OCI-LY1 (cell line): ENCODE measurements around the gene GPLD1.

Experiments used
- H2AFZ ChIP-seq: fragments of 200-600 bp; sonication (generic), shearing (Covaris generic); 2 replicates; pipeline ENCODE4 v1.6.0; 2014; ENCODE audit warnings: antibody characterized with exemption, mild to moderate bottlenecking, low read length
- H3F3A ChIP-seq: fragments of 200-600 bp; sonication (generic), shearing (Covaris generic); 2 replicates; pipeline ENCODE4 v1.6.0; 2014; ENCODE audit warnings: mild to moderate bottlenecking, antibody characterized with exemption, low read length, moderate library complexity; ENCODE audit not compliant: insufficient read depth
- H3K27ac ChIP-seq: fragments of 200-600 bp; sonication (generic); 2 replicates; pipeline ENCODE4 v1.5.1; 2014; ENCODE audit warnings: low read length, mixed run types, mild to moderate bottlenecking, low read depth; ENCODE audit not compliant: poor library complexity, severe bottlenecking
- H3K27me3 ChIP-seq: fragments of 200-600 bp; sonication (generic); 2 replicates; pipeline ENCODE4 v1.6.0; 2014; ENCODE audit warnings: antibody characterized with exemption, mild to moderate bottlenecking, low read length, moderate library complexity; ENCODE audit not compliant: insufficient read depth
- H3K36me3 ChIP-seq: fragments of 200-600 bp; sonication (generic); 2 replicates; pipeline ENCODE4 v1.6.1; 2014; ENCODE audit warnings: mild to moderate bottlenecking, antibody characterized with exemption, low read length, moderate library complexity, mixed read lengths; ENCODE audit not compliant: insufficient read depth
- H3K4me1 ChIP-seq: fragments of 200-600 bp; sonication (generic); 2 replicates; pipeline ENCODE4 v1.5.1; 2014; ENCODE audit warnings: mild to moderate bottlenecking, low read length, moderate library complexity; ENCODE audit not compliant: insufficient read depth, severe bottlenecking
- H3K4me2 ChIP-seq: fragments of 200-600 bp; sonication (generic), shearing (Covaris generic); 2 replicates; pipeline ENCODE4 v1.6.1; 2014; ENCODE audit warnings: low read length
- H3K4me3 ChIP-seq: fragments of 200-600 bp; sonication (generic); 2 replicates; pipeline ENCODE4 v1.5.1; 2014; ENCODE audit warnings: low read length, low read depth, mild to moderate bottlenecking, mixed read lengths; ENCODE audit not compliant: poor library complexity, severe bottlenecking
- H3K79me2 ChIP-seq: fragments of 200-600 bp; shearing (Covaris generic); 2 replicates; pipeline ENCODE4 v1.6.1; 2016; ENCODE audit warnings: mixed run types, low read length, mixed read lengths; ENCODE audit not compliant: insufficient read depth
- H3K9ac ChIP-seq: fragments of 200-600 bp; sonication (generic), shearing (Covaris generic); 2 replicates; pipeline ENCODE4 v1.6.1; 2014; ENCODE audit warnings: mild to moderate bottlenecking, low read length, mixed read lengths
- H3K9me2 ChIP-seq: fragments of 200-600 bp; sonication (generic), shearing (Covaris generic); 2 replicates; pipeline ENCODE4 v1.6.1; 2014; ENCODE audit warnings: low read depth, mild to moderate bottlenecking, low read length, mixed read lengths
- H3K9me3 ChIP-seq: fragments of 200-600 bp; shearing (Covaris generic); 2 replicates; pipeline ENCODE4 v1.6.1; 2014; ENCODE audit warnings: low read length, mixed read lengths
- H4K20me1 ChIP-seq: fragments of 200-600 bp; sonication (generic), shearing (Covaris generic); 2 replicates; pipeline ENCODE4 v1.6.0; 2016; ENCODE audit warnings: mild to moderate bottlenecking, low read length; ENCODE audit not compliant: insufficient read depth
- CTCF ChIP-seq: fragments of 200-600 bp; sonication (generic), shearing (Covaris generic); IDR thresholded peaks from 2 replicates; pipeline ENCODE4 v1.5.1; 2017; ENCODE audit warnings: mild to moderate bottlenecking, antibody characterized with exemption, low read length, moderate library complexity, mixed read lengths
- EZH2 ChIP-seq: fragments of 200-600 bp; sonication (generic), shearing (Covaris generic); IDR thresholded peaks from 2 replicates; pipeline ENCODE4 v1.8.0; 2017; ENCODE audit warnings: borderline replicate concordance, mixed run types, mild to moderate bottlenecking, antibody characterized with exemption, low read length, moderate library complexity, mixed read lengths

The GPLD1 gene

GRCh38 chr6:24489470-24489869, at the start of gene GPLD1:
GPLD1 (minus strand) TSS chr6:24489578; CDS start chr6:24489511, 67 bp downstream.
- Histone ChIP-seq H3K4me3 (no peak within 1 kb of the TSS), H3K79me2 (peaks cover 3% of the 10 kb centered on the region; the same call in 1 of the 2 replicates), H3K4me2 (no peak within 1 kb of the TSS), H4K20me1 (no peaks in the 10 kb centered on the region), H3K9me3 (no peaks in the 10 kb centered on the region), H3K27ac (no peak within 1 kb of the TSS), H3K9ac (no peak within 1 kb of the TSS), H3K36me3 (peaks cover 5% of the 10 kb centered on the region; the same call in 1 of the 2 replicates), H3F3A (no peaks in the 10 kb centered on the region), H3K27me3 (no peaks in the 10 kb centered on the region), H3K4me1 (peaks cover 18% of the 10 kb centered on the region), H3K9me2 (no peaks in the 10 kb centered on the region), H2AFZ (no peak within 1 kb of the TSS)
- no peak for TF ChIP-seq EZH2
- TF ChIP-seq CTCF = no peak

- H3K9me2 ChIP-seq = no peaks in the 10 kb centered on the region
- H3K4me1 ChIP-seq = no peaks in the 10 kb centered on the region
These were observed 48.5 kb upstream of the GPLD1 start for GRCh38 chr6:24537771-24538385.

GRCh38 chr6:24537082-24537699, 47.8 kb upstream of the GPLD1 start:
- Histone ChIP-seq H3K4me1 (no peaks in the 10 kb centered on the region), H3K27me3 (no peaks in the 10 kb centered on the region), H3K9ac (no peak overlapping the region), H3K4me3 (no peak overlapping the region), H2AFZ (no peak overlapping the region), H3K27ac (no peak overlapping the region), H3F3A (no peaks in the 10 kb centered on the region), H3K9me3 (no peaks in the 10 kb centered on the region), H3K36me3 (peaks cover 77% of the 10 kb centered on the region), H3K4me2 (no peak overlapping the region), H3K79me2 (no peaks in the 10 kb centered on the region), H3K9me2 (no peaks in the 10 kb centered on the region), H4K20me1 (no peaks in the 10 kb centered on the region)
- TF ChIP-seq CTCF = no peak
- no peak for TF ChIP-seq EZH2

More at GRCh38 chr6:24537771-24538385, 48.5 kb upstream of the GPLD1 start:
- Histone ChIP-seq H3K9me3 (no peaks in the 10 kb centered on the region), H3K4me3 (no peak overlapping the region), H3K79me2 (no peaks in the 10 kb centered on the region), H4K20me1 (no peaks in the 10 kb centered on the region), H3F3A (no peaks in the 10 kb centered on the region), H3K4me2 (no peak overlapping the region), H3K27ac (no peak overlapping the region), H3K27me3 (no peaks in the 10 kb centered on the region), H3K36me3 (peaks cover 70% of the 10 kb centered on the region), H2AFZ (no peak overlapping the region), H3K9ac (no peak overlapping the region)
- TF ChIP-seq EZH2 (no peak), CTCF (no peak)
